Activated CD4-positive, alpha-beta T cell treated with anti-CD3 and anti-CD28 coated beads, Interleukin-10, Interleukin-2, amounts not matched to agents 100 ng/mL and 50 ng/mL, durations not matched to agents 16 hours and 8 hours (primary cell): ENCODE measurements around the gene SELENOS.
A peak's percentile ranks its signal among the peaks of the same experiment; 100 is the strongest.
"Not testable (repeated sequence)": the region's sequence is repeated elsewhere in the genome, so short reads cannot be mapped to it uniquely, and the experiment has no call there.

Experiments
- DNase-seq: peaks from one replicate; pipeline ENCODE4 v3.0.0-alpha.2; 2020

SELENOS gene

GRCh38 chr15:101309436-101310160 is 32.3 kb upstream of the SELENOS start:
- DNase-seq, result no peak

- DNase-seq, result no peak
These were observed 31.5 kb upstream of the SELENOS start for GRCh38 chr15:101308604-101309435.

- no peak for DNase-seq
These were observed 30.8 kb upstream of the SELENOS start for GRCh38 chr15:101307897-101308603.

- DNase-seq, result no peak
These were observed 30.0 kb upstream of the SELENOS start for GRCh38 chr15:101307048-101307896.

- no peak for DNase-seq
These were observed 29.2 kb upstream of the SELENOS start for GRCh38 chr15:101306341-101307047.

- DNase-seq, result no peak
These were observed 28.6 kb upstream of the SELENOS start for GRCh38 chr15:101305820-101306255.

GRCh38 chr15:101303408-101303807 is 26.1 kb upstream of the SELENOS start:
- DNase-seq, result no peak

GRCh38 chr15:101296418-101297405 is 19.4 kb upstream of the SELENOS start:
- no peak for DNase-seq

- no peak for DNase-seq
These were observed 18.4 kb upstream of the SELENOS start for GRCh38 chr15:101295607-101296161.

- DNase-seq, result peak; percentile 98
These were observed 17.7 kb upstream of the SELENOS start, which contains the start of gene SNRPA1 for GRCh38 chr15:101294731-101295606. TSS of gene SNRPA1 (minus strand) at chr15:101295248. CDS start at chr15:101295178, 70 bp downstream.

- DNase-seq, result no peak
These were observed 15.8 kb upstream of the SELENOS start for GRCh38 chr15:101293122-101293521.

- peak; percentile 64 for DNase-seq
These were observed 11.7 kb upstream of the SELENOS start for GRCh38 chr15:101288905-101289513.

GRCh38 chr15:101287342-101287741 is 10.1 kb upstream of the SELENOS start:
- not testable (repeated sequence) for DNase-seq

- DNase-seq, result no peak
These were observed 9.3 kb upstream of the SELENOS start for GRCh38 chr15:101286471-101287114.

GRCh38 chr15:101283931-101284330 is 6.6 kb upstream of the SELENOS start:
- peak; percentile 19 for DNase-seq

- DNase-seq, result no peak
These were observed 2.7 kb upstream of the SELENOS start for GRCh38 chr15:101280007-101280406.

- DNase-seq, result no peak
These were observed 769 bp upstream of the SELENOS start for GRCh38 chr15:101277943-101278564.
